ENCODE measurements around the gene TICRR.

DNA sequence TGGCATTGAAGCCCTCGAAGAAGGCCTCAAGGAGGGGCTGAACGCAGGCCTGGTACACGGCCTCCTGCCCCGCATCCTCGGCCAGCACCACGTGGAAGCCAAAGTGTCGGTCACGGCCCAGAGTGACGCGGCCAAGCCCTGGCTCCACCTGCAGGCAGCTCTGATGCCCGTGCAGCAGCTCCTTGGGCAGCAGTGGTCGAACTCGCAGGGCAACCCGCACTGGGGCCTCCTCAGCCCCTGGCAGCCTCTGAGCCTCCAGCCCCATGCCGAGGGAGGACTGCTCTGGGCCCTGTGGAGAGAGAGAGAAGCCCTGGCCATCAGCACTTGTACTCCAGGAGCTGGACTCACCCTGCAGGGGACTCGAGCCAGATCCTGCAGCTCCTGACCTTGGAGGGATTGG is 77.4 kb downstream of the TICRR start:
- TF ChIP-seq, protein P1, sequence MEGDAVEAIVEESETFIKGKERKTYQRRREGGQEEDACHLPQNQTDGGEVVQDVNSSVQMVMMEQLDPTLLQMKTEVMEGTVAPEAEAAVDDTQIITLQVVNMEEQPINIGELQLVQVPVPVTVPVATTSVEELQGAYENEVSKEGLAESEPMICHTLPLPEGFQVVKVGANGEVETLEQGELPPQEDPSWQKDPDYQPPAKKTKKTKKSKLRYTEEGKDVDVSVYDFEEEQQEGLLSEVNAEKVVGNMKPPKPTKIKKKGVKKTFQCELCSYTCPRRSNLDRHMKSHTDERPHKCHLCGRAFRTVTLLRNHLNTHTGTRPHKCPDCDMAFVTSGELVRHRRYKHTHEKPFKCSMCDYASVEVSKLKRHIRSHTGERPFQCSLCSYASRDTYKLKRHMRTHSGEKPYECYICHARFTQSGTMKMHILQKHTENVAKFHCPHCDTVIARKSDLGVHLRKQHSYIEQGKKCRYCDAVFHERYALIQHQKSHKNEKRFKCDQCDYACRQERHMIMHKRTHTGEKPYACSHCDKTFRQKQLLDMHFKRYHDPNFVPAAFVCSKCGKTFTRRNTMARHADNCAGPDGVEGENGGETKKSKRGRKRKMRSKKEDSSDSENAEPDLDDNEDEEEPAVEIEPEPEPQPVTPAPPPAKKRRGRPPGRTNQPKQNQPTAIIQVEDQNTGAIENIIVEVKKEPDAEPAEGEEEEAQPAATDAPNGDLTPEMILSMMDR (IDR thresholded peaks at IDR 0.05; ENCODE audit: low read depth, low read length, missing input control), result no peak
- TF ChIP-seq SP1 (IDR thresholded peaks at IDR 0.05) (no peak), JUND (IDR thresholded peaks at IDR 0.05) (no peak), RAD21 (IDR thresholded peaks at IDR 0.05) (no peak), RXRA (IDR thresholded peaks at IDR 0.05) (no peak), EGR1 (IDR thresholded peaks at IDR 0.05; ENCODE audit: low read depth in 2 of 2) (no peak), TAF1 (conservative IDR thresholded peaks at IDR 0.05) (no peak), HNF4G (IDR thresholded peaks at IDR 0.05) (no peak), YY1 (IDR thresholded peaks at IDR 0.05) (no peak)
- TF ChIP-seq, protein P2, sequence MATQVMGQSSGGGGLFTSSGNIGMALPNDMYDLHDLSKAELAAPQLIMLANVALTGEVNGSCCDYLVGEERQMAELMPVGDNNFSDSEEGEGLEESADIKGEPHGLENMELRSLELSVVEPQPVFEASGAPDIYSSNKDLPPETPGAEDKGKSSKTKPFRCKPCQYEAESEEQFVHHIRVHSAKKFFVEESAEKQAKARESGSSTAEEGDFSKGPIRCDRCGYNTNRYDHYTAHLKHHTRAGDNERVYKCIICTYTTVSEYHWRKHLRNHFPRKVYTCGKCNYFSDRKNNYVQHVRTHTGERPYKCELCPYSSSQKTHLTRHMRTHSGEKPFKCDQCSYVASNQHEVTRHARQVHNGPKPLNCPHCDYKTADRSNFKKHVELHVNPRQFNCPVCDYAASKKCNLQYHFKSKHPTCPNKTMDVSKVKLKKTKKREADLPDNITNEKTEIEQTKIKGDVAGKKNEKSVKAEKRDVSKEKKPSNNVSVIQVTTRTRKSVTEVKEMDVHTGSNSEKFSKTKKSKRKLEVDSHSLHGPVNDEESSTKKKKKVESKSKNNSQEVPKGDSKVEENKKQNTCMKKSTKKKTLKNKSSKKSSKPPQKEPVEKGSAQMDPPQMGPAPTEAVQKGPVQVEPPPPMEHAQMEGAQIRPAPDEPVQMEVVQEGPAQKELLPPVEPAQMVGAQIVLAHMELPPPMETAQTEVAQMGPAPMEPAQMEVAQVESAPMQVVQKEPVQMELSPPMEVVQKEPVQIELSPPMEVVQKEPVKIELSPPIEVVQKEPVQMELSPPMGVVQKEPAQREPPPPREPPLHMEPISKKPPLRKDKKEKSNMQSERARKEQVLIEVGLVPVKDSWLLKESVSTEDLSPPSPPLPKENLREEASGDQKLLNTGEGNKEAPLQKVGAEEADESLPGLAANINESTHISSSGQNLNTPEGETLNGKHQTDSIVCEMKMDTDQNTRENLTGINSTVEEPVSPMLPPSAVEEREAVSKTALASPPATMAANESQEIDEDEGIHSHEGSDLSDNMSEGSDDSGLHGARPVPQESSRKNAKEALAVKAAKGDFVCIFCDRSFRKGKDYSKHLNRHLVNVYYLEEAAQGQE (IDR thresholded peaks at IDR 0.05), result no peak
- TF ChIP-seq, protein P3, sequence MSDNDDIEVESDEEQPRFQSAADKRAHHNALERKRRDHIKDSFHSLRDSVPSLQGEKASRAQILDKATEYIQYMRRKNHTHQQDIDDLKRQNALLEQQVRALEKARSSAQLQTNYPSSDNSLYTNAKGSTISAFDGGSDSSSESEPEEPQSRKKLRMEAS (IDR thresholded peaks at IDR 0.05), result no peak
- TF ChIP-seq, protein P4, sequence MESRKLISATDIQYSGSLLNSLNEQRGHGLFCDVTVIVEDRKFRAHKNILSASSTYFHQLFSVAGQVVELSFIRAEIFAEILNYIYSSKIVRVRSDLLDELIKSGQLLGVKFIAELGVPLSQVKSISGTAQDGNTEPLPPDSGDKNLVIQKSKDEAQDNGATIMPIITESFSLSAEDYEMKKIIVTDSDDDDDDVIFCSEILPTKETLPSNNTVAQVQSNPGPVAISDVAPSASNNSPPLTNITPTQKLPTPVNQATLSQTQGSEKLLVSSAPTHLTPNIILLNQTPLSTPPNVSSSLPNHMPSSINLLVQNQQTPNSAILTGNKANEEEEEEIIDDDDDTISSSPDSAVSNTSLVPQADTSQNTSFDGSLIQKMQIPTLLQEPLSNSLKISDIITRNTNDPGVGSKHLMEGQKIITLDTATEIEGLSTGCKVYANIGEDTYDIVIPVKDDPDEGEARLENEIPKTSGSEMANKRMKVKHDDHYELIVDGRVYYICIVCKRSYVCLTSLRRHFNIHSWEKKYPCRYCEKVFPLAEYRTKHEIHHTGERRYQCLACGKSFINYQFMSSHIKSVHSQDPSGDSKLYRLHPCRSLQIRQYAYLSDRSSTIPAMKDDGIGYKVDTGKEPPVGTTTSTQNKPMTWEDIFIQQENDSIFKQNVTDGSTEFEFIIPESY (IDR thresholded peaks at IDR 0.05), result no peak
- TF ChIP-seq, protein P5, sequence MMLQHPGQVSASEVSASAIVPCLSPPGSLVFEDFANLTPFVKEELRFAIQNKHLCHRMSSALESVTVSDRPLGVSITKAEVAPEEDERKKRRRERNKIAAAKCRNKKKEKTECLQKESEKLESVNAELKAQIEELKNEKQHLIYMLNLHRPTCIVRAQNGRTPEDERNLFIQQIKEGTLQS (IDR thresholded peaks at IDR 0.05), result no peak

All from liver (tissue), 3 donors.